ENCODE measurements around the gene GABBR2.

Gene GABBR2

DNA sequence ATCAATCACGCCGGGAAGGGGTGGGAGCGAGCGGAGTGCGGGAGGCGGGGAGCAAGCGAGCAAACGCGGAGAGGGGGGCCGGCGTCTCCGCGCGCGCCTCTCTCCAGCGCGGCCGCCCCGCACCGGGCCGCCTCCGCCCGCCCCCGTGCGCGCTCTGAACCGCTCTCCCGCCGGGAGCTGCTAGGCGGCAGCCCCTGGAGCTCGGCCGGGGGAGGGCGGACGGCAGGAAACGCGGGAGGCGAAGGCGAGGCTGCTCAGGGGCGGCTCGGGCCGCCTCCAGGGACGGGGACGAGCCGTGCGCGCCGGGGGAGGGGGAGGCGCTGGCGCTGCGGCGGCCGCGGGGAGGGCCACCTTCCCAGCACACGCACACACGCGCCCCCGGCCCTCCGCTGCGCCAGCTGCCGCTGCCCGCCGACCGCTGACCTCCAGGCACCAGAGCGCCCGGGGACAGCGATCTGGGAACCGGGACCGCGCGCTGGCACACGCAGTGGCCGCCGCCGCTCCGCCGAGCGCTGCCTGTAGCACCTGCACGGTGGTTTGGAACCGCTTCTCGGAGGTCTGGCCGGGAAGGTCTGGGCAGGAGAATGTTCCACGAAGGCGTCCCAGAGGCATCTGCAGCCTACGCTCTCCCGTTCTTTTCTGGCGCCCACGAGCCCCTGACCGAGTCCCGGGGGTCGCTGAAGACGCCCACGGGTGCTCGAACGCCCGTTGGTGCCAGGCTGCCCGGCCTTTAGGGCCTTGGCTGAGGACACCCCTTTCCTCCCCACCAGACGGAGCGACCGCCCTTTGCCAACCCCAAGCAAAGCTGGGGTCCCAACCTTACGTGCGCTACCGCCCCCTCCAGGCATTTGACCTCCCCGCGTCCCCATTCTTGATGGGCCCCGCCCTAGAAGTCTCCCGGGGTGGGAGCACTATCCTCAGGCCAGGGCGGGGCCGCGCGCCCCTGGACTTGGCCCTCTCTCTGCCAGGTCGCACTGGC lies at the start of gene GABBR2:
GABBR2 (minus strand) TSS at position 3 of the 979 bp plus-strand sequence. CDS start 198 bp downstream, outside the sequence.
- TF ChIP-seq, protein P1, sequence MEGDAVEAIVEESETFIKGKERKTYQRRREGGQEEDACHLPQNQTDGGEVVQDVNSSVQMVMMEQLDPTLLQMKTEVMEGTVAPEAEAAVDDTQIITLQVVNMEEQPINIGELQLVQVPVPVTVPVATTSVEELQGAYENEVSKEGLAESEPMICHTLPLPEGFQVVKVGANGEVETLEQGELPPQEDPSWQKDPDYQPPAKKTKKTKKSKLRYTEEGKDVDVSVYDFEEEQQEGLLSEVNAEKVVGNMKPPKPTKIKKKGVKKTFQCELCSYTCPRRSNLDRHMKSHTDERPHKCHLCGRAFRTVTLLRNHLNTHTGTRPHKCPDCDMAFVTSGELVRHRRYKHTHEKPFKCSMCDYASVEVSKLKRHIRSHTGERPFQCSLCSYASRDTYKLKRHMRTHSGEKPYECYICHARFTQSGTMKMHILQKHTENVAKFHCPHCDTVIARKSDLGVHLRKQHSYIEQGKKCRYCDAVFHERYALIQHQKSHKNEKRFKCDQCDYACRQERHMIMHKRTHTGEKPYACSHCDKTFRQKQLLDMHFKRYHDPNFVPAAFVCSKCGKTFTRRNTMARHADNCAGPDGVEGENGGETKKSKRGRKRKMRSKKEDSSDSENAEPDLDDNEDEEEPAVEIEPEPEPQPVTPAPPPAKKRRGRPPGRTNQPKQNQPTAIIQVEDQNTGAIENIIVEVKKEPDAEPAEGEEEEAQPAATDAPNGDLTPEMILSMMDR (conservative IDR thresholded peaks at IDR 0.05; ENCODE audit: low read length) = no peak
- H3K4me3 ChIP-seq (ENCODE audit: low read length) = peak within 1 kb of the TSS; percentile 65
- DNase-seq (ENCODE audit: low read depth) = peak; percentile 10

DNA sequence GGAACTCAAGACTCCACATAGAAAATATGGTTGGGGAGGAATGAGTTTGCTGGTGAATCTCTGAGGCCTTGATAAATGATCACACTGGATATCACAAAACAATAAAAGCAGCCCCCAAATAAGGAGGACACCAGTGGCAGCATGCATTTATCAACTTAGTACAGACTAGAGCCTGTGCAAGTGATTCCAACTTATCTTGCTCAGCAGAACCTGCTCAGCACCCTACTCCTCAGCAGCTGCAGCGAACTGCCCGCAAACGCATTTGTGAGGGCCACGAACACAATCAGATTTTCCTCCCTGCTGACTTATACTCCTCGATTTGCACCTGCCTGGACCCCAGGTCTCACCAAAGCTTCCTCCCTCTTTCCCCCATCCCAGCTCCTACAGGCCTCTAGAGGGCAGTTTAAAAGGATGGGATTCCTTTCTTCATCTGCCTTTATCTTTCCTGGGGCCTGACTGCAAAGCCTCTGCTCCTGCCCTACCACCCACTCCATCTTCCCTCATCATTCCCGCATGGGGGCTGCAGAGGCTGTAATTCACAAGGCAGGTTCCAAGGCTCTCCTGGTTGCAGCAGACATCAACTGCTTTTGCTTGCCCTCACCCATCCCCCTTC lies 46.4 kb upstream of the GABBR2 start:
- no peak overlapping the region for H3K4me3 ChIP-seq (ENCODE audit: low read length)
- TF ChIP-seq, protein P1 (conservative IDR thresholded peaks at IDR 0.05; ENCODE audit: low read length) = no peak
- no peak for DNase-seq (ENCODE audit: low read depth)

DNA sequence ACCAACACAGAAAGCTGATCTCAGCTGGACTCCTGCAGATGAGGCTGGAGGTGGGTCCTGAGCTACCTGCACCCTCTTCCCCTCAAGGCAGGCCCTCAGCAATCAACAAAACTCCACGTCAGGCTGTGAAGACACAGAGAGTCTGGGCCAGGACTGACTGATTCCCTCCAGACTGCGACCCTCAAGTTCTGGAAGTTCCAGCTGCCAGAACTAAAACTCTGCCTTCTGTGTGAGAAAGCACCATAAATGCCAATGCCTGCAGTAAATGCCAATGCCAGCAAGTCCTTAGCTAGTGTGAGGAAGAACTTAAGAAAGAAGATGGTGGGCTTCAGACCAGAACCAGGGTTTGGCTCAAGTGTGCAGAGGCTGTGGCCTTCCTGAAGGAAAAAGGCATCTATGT lies 42.5 kb upstream of the GABBR2 start:
- TF ChIP-seq, protein P1 (conservative IDR thresholded peaks at IDR 0.05; ENCODE audit: low read length) = no peak
- DNase-seq (ENCODE audit: low read depth) = no peak
- H3K4me3 ChIP-seq (ENCODE audit: low read length) = no peak overlapping the region

DNA sequence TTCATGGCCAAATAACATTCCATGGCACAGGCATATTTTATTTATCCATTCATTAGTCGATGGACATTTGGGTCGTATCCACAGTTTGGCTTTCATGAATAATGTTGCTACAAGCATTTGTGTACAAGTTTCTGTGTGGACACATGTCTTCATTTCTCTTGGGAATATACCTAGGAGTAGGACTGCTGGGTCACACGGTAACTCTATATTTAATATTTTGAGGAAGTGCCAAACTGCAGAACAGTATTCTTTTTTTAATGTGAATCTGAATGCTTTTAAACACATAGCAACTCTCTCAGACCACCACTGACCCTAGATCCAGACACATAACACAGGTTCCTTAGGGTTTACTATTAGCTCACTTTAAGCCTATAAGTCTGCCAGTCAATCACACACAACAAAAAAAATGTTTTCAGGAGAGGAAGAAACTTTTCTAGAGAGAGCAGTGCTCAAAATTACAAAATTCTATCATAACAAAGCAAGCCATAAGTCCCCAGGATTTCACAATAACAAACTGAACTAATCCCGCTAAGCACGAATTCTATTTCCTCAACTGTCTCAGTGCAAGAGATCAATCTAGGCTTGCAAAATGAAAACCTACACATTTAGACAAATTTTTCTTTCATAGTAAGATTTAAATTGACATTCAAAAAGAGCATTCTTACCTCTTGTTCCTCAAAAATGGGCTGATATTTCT lies 41.8 kb upstream of the GABBR2 start:
- no peak overlapping the region for H3K4me3 ChIP-seq (ENCODE audit: low read length)
- TF ChIP-seq, protein P1 (conservative IDR thresholded peaks at IDR 0.05; ENCODE audit: low read length) = no peak
- DNase-seq (ENCODE audit: low read depth) = no peak

DNA sequence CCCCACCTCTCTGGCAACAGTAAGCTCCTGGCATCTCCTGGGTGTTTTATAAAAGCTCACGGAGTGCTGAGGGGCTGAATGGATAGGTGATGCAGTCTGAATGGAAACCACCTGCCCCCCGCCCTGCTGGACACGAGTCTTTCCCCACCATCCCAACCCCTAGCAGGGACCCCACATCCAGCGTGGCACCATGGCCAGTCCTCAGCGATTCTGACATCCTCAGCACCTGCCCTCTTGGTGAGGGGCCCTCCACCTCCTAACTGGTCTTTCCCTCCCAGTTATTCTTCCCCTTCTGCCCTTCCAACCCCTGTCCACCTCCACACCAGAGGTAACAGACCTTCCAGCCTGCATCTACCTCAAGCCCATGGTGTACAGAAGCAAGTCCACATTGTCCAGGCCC lies 38.7 kb upstream of the GABBR2 start:
- TF ChIP-seq, protein P1 (conservative IDR thresholded peaks at IDR 0.05; ENCODE audit: low read length) = no peak
- H3K4me3 ChIP-seq (ENCODE audit: low read length) = no peak overlapping the region
- no peak for DNase-seq (ENCODE audit: low read depth)

DNA sequence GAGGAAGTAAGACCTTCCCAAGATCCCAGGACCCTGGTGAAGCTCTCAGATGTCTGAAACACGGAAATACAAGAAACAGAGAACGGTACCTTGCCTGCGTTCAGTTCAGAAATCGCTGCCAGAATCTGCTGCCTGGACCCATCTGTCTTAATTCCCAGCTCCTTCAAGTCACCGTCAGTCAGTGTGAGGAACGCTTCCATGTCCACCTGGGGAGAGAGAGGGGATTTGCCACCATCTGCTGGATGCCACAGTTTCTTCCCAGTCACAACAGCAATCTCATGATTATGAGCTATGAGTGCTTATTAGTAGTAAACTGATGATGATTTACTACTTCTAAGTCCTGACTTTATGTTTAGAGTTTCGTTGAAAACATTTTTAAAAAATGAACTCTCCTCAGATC lies 36.7 kb upstream of the GABBR2 start:
- no peak for DNase-seq (ENCODE audit: low read depth)

More for the DNA sequence above, 36.7 kb upstream of the GABBR2 start:
- H3K4me3 ChIP-seq (ENCODE audit: low read length) = no peak overlapping the region
- TF ChIP-seq, protein P1 (conservative IDR thresholded peaks at IDR 0.05; ENCODE audit: low read length) = no peak

Data from AG10803 (cell line).